KMS-11 (cell line): ENCODE measurements around the gene GRID2.

Experiments
- H2AFZ ChIP-seq: fragments of 200-600 bp; sonication (generic); 2 replicates; pipeline ENCODE4 v1.6.1; 2016; ENCODE audit warnings: antibody characterized with exemption, mixed run types, low read depth
- H3K27ac ChIP-seq: fragments of 200-600 bp; sonication (generic); 2 replicates; pipeline ENCODE4 v1.6.1; 2016; ENCODE audit warnings: mild to moderate bottlenecking, mixed run types
- H3K27me3 ChIP-seq: fragments of 200-600 bp; sonication (generic); 2 replicates; pipeline ENCODE4 v1.6.1; 2017; ENCODE audit warnings: mild to moderate bottlenecking, low read depth, mixed run types, moderate library complexity; ENCODE audit not compliant: insufficient read depth
- H3K36me3 ChIP-seq: fragments of 200-600 bp; sonication (generic); 2 replicates; pipeline ENCODE4 v1.6.1; 2017; ENCODE audit warnings: mild to moderate bottlenecking, mixed run types; ENCODE audit not compliant: insufficient read depth
- H3K4me1 ChIP-seq: fragments of 200-600 bp; sonication (generic); 2 replicates; pipeline ENCODE4 v1.6.1; 2016; ENCODE audit warnings: mild to moderate bottlenecking, low read depth, mixed run types; ENCODE audit not compliant: poor library complexity, severe bottlenecking
- H3K4me2 ChIP-seq: fragments of 200-600 bp; sonication (generic); 2 replicates; pipeline ENCODE4 v1.7.0; 2016; ENCODE audit warnings: mild to moderate bottlenecking, mixed run types
- H3K4me3 ChIP-seq: fragments of 200-600 bp; sonication (generic); IDR thresholded peaks from 2 replicates; pipeline ENCODE4 v1.6.1; 2017; ENCODE audit warnings: low read depth, low read length, mixed read lengths; ENCODE audit not compliant: insufficient read depth
- H3K79me2 ChIP-seq: fragments of 200-600 bp; sonication (generic); 2 replicates; pipeline ENCODE4 v1.6.1; 2016; ENCODE audit warnings: low read depth, mixed run types; ENCODE audit not compliant: insufficient read depth
- H3K9ac ChIP-seq: fragments of 200-600 bp; sonication (generic); 2 replicates; pipeline ENCODE4 v1.6.1; 2016; ENCODE audit warnings: mild to moderate bottlenecking, mixed run types
- H4K20me1 ChIP-seq: fragments of 200-600 bp; sonication (generic); 2 replicates; pipeline ENCODE4 v1.6.1; 2016; ENCODE audit warnings: mild to moderate bottlenecking, mixed run types; ENCODE audit not compliant: insufficient read depth
- TF ChIP-seq, protein P1 (sequence below): fragments of 200-600 bp; sonication (generic); conservative IDR thresholded peaks from 2 replicates; pipeline ENCODE4 v1.6.1; 2017; ENCODE audit warnings: low read depth, mild to moderate bottlenecking, antibody characterized with exemption, low read length, moderate library complexity, mixed read lengths

GRID2 gene

DNA sequence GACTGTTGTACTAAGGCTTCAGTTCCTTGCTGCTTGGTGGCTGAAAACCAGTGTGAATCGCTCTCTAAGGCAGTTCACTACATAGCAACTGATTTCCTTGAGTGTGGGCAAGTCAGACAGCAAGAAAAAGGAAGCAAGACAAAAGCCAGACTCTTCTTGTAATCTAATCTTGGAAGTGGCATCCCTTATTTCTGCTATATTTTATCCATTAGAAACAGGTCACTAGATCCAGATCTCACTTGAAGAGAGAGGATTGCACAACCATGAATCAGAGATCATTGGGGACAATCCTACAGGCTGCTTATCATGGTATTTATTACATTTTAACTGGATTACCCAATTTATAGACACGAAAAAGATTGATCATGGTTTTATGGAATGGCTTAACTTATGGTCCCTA lies 684.5 kb downstream of the GRID2 start:
- H3K27ac ChIP-seq, result no peak overlapping the region

DNA sequence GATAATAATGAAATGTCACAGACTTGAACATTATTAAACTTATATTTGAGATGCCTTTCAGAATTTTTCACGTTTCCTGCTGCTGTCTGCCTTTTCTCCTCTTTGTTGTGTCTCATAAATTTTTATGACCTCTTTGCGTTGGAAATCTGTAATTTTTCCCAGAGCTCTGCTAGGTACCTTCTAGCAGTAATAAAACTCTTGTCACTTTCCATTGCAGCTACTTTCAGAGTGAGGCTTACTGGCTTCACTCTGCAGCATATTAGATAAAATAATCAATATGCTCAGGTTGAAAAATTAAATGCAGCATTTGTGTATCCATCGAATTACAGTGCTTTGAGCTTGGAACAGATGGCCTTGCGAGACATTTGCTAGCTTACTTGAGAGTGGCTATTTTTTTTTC lies 689.0 kb downstream of the GRID2 start:
- H4K20me1 ChIP-seq, result no peaks in the 10 kb centered on the region
- H3K9ac ChIP-seq, result no peak overlapping the region
- no peak overlapping the region for H2AFZ ChIP-seq
- H3K36me3 ChIP-seq, result no peaks in the 10 kb centered on the region
- H3K4me3 ChIP-seq, result no peak overlapping the region
- no peak overlapping the region for H3K4me2 ChIP-seq
- TF ChIP-seq, protein P1, sequence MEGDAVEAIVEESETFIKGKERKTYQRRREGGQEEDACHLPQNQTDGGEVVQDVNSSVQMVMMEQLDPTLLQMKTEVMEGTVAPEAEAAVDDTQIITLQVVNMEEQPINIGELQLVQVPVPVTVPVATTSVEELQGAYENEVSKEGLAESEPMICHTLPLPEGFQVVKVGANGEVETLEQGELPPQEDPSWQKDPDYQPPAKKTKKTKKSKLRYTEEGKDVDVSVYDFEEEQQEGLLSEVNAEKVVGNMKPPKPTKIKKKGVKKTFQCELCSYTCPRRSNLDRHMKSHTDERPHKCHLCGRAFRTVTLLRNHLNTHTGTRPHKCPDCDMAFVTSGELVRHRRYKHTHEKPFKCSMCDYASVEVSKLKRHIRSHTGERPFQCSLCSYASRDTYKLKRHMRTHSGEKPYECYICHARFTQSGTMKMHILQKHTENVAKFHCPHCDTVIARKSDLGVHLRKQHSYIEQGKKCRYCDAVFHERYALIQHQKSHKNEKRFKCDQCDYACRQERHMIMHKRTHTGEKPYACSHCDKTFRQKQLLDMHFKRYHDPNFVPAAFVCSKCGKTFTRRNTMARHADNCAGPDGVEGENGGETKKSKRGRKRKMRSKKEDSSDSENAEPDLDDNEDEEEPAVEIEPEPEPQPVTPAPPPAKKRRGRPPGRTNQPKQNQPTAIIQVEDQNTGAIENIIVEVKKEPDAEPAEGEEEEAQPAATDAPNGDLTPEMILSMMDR, result no peak
- H3K79me2 ChIP-seq, result no peaks in the 10 kb centered on the region
- H3K4me1 ChIP-seq, result no peaks in the 10 kb centered on the region
- no peaks in the 10 kb centered on the region for H3K27me3 ChIP-seq
- no peak overlapping the region for H3K27ac ChIP-seq

More for the DNA sequence above, 684.5 kb downstream of the GRID2 start:
- Histone ChIP-seq H4K20me1 (no peaks in the 10 kb centered on the region), H3K4me3 (no peak overlapping the region), H3K4me1 (no peaks in the 10 kb centered on the region), H3K36me3 (no peaks in the 10 kb centered on the region), H3K4me2 (no peak overlapping the region), H2AFZ (no peak overlapping the region), H3K9ac (no peak overlapping the region), H3K79me2 (no peaks in the 10 kb centered on the region), H3K27me3 (no peaks in the 10 kb centered on the region)
- TF ChIP-seq, protein P1, result no peak

DNA sequence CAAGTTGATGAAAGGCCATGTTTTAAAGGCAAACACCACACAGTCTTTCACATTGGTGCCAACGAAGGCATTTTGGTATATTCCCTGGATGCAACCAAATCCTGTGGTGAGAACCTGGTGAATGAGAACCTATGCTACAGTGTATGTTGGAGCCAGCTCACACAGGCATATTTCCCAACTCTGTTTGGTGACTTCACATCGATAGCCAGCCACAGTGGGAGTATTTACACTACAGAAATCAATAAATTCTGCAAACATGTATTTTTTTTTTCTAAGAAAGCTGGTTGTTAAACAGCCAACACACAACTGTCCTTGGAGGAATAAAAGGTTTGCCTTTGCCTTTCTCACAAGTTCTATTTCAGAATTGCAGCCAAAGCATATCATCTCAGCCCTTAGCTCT lies 691.0 kb downstream of the GRID2 start:
- Histone ChIP-seq H3K4me2 (no peak overlapping the region), H3K27me3 (no peaks in the 10 kb centered on the region), H3K27ac (no peak overlapping the region), H3K4me1 (no peaks in the 10 kb centered on the region), H3K9ac (no peak overlapping the region), H3K79me2 (no peaks in the 10 kb centered on the region), H2AFZ (no peak overlapping the region), H3K4me3 (no peak overlapping the region), H3K36me3 (no peaks in the 10 kb centered on the region), H4K20me1 (no peaks in the 10 kb centered on the region)
- TF ChIP-seq, protein P1, result no peak

DNA sequence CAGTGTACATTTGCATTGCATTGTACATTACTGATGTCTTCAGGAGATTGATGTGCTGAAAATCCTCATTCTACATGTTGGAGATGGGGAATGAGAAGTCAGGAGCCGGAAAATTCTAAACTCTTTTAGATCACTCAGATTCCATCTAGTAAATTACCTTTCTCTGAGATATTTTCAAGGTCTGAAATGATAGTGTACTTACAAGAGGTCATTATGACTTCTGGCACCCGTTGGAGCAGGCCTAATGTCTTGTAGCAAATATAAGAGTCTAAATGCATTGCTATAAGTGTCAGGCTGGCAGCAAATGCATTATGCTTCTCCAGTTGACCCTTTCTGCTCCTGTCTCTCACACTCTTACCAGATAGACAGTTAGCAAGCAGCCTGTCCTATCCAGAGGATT lies 692.8 kb downstream of the GRID2 start:
- Histone ChIP-seq H2AFZ (no peak overlapping the region), H3K4me2 (no peak overlapping the region), H3K9ac (no peak overlapping the region), H4K20me1 (no peaks in the 10 kb centered on the region), H3K27ac (no peak overlapping the region), H3K4me1 (no peaks in the 10 kb centered on the region), H3K36me3 (no peaks in the 10 kb centered on the region), H3K27me3 (no peaks in the 10 kb centered on the region), H3K4me3 (no peak overlapping the region), H3K79me2 (no peaks in the 10 kb centered on the region)
- TF ChIP-seq, protein P1, result no peak
